ENCODE results near the gene BOLA1.

Gene BOLA1

GRCh38 chr1:149933208-149933607, 33.8 kb downstream of the BOLA1 start:
- H3K4me1 ChIP-seq (ENCODE audit: control insufficient read depth, insufficient read depth, low read length) = peaks cover 8% of the 10 kb centered on the region; the same call in 1 of the 2 replicates
- no peak overlapping the region for H3K4me3 ChIP-seq (ENCODE audit: low read depth, low read length)
- TF ChIP-seq ZNF645 (tag by site-specific recombination; IDR thresholded peaks at IDR 0.05) = no peak
- TF ChIP-seq ZNF280C (tag by site-specific recombination; IDR thresholded peaks at IDR 0.05) = no peak
- no peak for TF ChIP-seq ZNF701 (tag by site-specific recombination; IDR thresholded peaks at IDR 0.05)
- TF ChIP-seq TCF7L2 (IDR thresholded peaks at IDR 0.05; ENCODE audit: borderline replicate concordance, low read depth, low read length) = no peak
- TF ChIP-seq OSR2 (tag by site-specific recombination; IDR thresholded peaks at IDR 0.05) = no peak
- no peak for TF ChIP-seq ZNF214 (tag by site-specific recombination; IDR thresholded peaks at IDR 0.05; ENCODE audit: borderline replicate concordance)
- TF ChIP-seq ZNF623 (tag by site-specific recombination; IDR thresholded peaks at IDR 0.05) = no peak
- peaks cover 0 to 43% of the 10 kb centered on the region in 2 experiments; a peak in 1 of 3 replicates for H3K36me3 ChIP-seq (ENCODE audit: control insufficient read depth in 2 of 2, insufficient read depth in 1 of 2, low read length in 2 of 2)
- H3K9me3 ChIP-seq (ENCODE audit: control insufficient read depth, insufficient read depth, low read depth, low read length) = no peaks in the 10 kb centered on the region
- H3K27ac ChIP-seq (ENCODE audit: extremely low read depth, low read depth, low read length) = no peak overlapping the region
- POLR2A ChIA-PET = interaction anchor here (0.7 kb wide), 1 partner anchor 9 kb away, joined by 4 read pairs; no protein-coding TSS in a partner anchor
- CTCF ChIA-PET = no interaction called here

- peaks cover 0 to 39% of the 10 kb centered on the region in 2 experiments; a peak in 1 of 3 replicates for H3K36me3 ChIP-seq (ENCODE audit: control insufficient read depth in 2 of 2, insufficient read depth in 1 of 2, low read length in 2 of 2)
- CTCF ChIA-PET = no interaction called here
- POLR2A ChIA-PET = no interaction called here
- no peak overlapping the region for H3K27ac ChIP-seq (ENCODE audit: extremely low read depth, low read depth, low read length)
- no peak overlapping the region for H3K4me3 ChIP-seq (ENCODE audit: low read depth, low read length)
- no peaks in the 10 kb centered on the region for H3K9me3 ChIP-seq (ENCODE audit: control insufficient read depth, insufficient read depth, low read depth, low read length)
- H3K4me1 ChIP-seq (ENCODE audit: control insufficient read depth, insufficient read depth, low read length) = peaks cover 6% of the 10 kb centered on the region; the same call in 1 of the 2 replicates
- TF ChIP-seq ZBTB26 (tag by site-specific recombination; optimal IDR thresholded peaks at IDR 0.05) (no peak), ZNF548 (tag by site-specific recombination; IDR thresholded peaks at IDR 0.05) (no peak), ZNF174 (tag by site-specific recombination; IDR thresholded peaks at IDR 0.05) (no peak), FEZF1 (tag by site-specific recombination; IDR thresholded peaks at IDR 0.05) (no peak), SCRT1 (tag by site-specific recombination; IDR thresholded peaks at IDR 0.05; ENCODE audit: borderline replicate concordance) (no peak), ZNF169 (tag by site-specific recombination; IDR thresholded peaks at IDR 0.05) (no peak), ZNF658 (tag by site-specific recombination; IDR thresholded peaks at IDR 0.05) (no peak), ZNF610 (tag by site-specific recombination; IDR thresholded peaks at IDR 0.05; ENCODE audit: borderline replicate concordance) (no peak), ZNF664 (tag by site-specific recombination; IDR thresholded peaks at IDR 0.05) (no peak), ZNF391 (tag by site-specific recombination; IDR thresholded peaks at IDR 0.05; ENCODE audit: borderline replicate concordance, low read depth) (no peak), ZFP3 (tag by site-specific recombination; IDR thresholded peaks at IDR 0.05; ENCODE audit: low read depth) (no peak), SETDB1 (IDR thresholded peaks at IDR 0.05; ENCODE audit: insufficient read length, low read length) (no peak), YY1 (tag by site-specific recombination; IDR thresholded peaks at IDR 0.05) (no peak), ZNF423 (tag by site-specific recombination; IDR thresholded peaks at IDR 0.05) (no peak), HOXD13 (CRISPR knock-in tag; IDR thresholded peaks at IDR 0.05; ENCODE audit: borderline replicate concordance) (no peak), ZNF473 (tag by site-specific recombination; IDR thresholded peaks at IDR 0.05) (no peak), ZNF175 (tag by site-specific recombination; IDR thresholded peaks at IDR 0.05) (no peak)
- TF ChIP-seq, protein P1, sequence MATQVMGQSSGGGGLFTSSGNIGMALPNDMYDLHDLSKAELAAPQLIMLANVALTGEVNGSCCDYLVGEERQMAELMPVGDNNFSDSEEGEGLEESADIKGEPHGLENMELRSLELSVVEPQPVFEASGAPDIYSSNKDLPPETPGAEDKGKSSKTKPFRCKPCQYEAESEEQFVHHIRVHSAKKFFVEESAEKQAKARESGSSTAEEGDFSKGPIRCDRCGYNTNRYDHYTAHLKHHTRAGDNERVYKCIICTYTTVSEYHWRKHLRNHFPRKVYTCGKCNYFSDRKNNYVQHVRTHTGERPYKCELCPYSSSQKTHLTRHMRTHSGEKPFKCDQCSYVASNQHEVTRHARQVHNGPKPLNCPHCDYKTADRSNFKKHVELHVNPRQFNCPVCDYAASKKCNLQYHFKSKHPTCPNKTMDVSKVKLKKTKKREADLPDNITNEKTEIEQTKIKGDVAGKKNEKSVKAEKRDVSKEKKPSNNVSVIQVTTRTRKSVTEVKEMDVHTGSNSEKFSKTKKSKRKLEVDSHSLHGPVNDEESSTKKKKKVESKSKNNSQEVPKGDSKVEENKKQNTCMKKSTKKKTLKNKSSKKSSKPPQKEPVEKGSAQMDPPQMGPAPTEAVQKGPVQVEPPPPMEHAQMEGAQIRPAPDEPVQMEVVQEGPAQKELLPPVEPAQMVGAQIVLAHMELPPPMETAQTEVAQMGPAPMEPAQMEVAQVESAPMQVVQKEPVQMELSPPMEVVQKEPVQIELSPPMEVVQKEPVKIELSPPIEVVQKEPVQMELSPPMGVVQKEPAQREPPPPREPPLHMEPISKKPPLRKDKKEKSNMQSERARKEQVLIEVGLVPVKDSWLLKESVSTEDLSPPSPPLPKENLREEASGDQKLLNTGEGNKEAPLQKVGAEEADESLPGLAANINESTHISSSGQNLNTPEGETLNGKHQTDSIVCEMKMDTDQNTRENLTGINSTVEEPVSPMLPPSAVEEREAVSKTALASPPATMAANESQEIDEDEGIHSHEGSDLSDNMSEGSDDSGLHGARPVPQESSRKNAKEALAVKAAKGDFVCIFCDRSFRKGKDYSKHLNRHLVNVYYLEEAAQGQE (tag by site-specific recombination; IDR thresholded peaks at IDR 0.05) = no peak
- TF ChIP-seq, protein P2, sequence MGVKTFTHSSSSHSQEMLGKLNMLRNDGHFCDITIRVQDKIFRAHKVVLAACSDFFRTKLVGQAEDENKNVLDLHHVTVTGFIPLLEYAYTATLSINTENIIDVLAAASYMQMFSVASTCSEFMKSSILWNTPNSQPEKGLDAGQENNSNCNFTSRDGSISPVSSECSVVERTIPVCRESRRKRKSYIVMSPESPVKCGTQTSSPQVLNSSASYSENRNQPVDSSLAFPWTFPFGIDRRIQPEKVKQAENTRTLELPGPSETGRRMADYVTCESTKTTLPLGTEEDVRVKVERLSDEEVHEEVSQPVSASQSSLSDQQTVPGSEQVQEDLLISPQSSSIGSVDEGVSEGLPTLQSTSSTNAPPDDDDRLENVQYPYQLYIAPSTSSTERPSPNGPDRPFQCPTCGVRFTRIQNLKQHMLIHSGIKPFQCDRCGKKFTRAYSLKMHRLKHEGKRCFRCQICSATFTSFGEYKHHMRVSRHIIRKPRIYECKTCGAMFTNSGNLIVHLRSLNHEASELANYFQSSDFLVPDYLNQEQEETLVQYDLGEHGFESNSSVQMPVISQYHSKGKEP (tag by site-specific recombination; IDR thresholded peaks at IDR 0.05) = no peak
Observed at GRCh38 chr1:149934356-149934755, 35.0 kb downstream of the BOLA1 start.

All from HEK293 (cell line).